Caco-2 (cell line): Measurements from ENCODE around the gene MCU. TPM values are rescaled to one million over a fixed set of nuclear protein-coding genes. Genes with fewer than 3 reads are reported as not detected.

Source experiments
- BruUV-seq: library from RNA; stranded (reverse); fragments of 400-500 nt; replicated peaks from 2 replicates; lab custom pipeline; 2021; lab: Mats Ljungman, UMichigan
- CTCF ChIA-PET: fragments of 300-600 bp; sonication (Branson Sonifier 250); formaldehyde crosslinking; loops from one replicate; lab custom pipeline; 2022; ENCODE audit warnings: antibody characterized with exemption; lab: Charles Lee
- POLR2A ChIA-PET: fragments of 300-600 bp; sonication (Branson Sonifier 250); formaldehyde crosslinking; loops from one replicate; lab custom pipeline; 2022; ENCODE audit warnings: antibody characterized with exemption; lab: Charles Lee
- DNase-seq, 2 experiments: peaks; one replicate each; pipeline versions ENCODE4 v3.0.0 to v3.0.0-alpha.2; 2020 to 2022
- H3K27me3 ChIP-seq: replicated peaks from 2 replicates; pipeline ENCODE4 v1.6.0; 2011; ENCODE audit warnings: low read length; ENCODE audit not compliant: control insufficient read depth, insufficient read depth
- H3K36me3 ChIP-seq: 2 replicates; pipeline ENCODE4 v1.5.1; 2011; ENCODE audit warnings: low read length; ENCODE audit not compliant: control insufficient read depth, insufficient read depth
- H3K4me1 ChIP-seq: fragments of 250-450 bp; sonication (Bioruptor Pico); 2 replicates; pipeline ENCODE4 v1.5.1; 2020; ENCODE audit warnings: mild to moderate bottlenecking
- H3K4me3 ChIP-seq: 2 replicates; pipeline ENCODE4 v1.5.1; 2011; ENCODE audit warnings: low read depth, mild to moderate bottlenecking, control low read depth, low read length
- H3K9me3 ChIP-seq: fragments of 250-450 bp; sonication (Bioruptor Pico); 2 replicates; pipeline ENCODE4 v1.5.1; 2020; ENCODE audit warnings: mild to moderate bottlenecking, moderate library complexity
- H3K27ac Mint-ChIP-seq: one replicate; pipeline ENCODE4 v1.8.0; 2022; ENCODE audit warnings: mixed read lengths; ENCODE audit not compliant: unreplicated experiment
- H3K27me3 Mint-ChIP-seq: one replicate; pipeline ENCODE4 v1.8.0; 2022; ENCODE audit warnings: mixed read lengths; ENCODE audit not compliant: insufficient read depth, unreplicated experiment
- H3K36me3 Mint-ChIP-seq: one replicate; pipeline ENCODE4 v1.8.0; 2022; ENCODE audit warnings: mild to moderate bottlenecking, mixed read lengths; ENCODE audit not compliant: insufficient read depth, unreplicated experiment
- H3K4me1 Mint-ChIP-seq: one replicate; pipeline ENCODE4 v1.8.0; 2022; ENCODE audit warnings: low read depth, mixed read lengths; ENCODE audit not compliant: unreplicated experiment
- H3K4me3 Mint-ChIP-seq: one replicate; pipeline ENCODE4 v1.8.0; 2022; ENCODE audit warnings: mild to moderate bottlenecking, moderate library complexity, mixed read lengths; ENCODE audit not compliant: unreplicated experiment
- H3K9me3 Mint-ChIP-seq: one replicate; pipeline ENCODE4 v1.8.0; 2022; ENCODE audit warnings: mixed read lengths; ENCODE audit not compliant: unreplicated experiment
- intact Hi-C: fragments of 100-400 bp; cut with micrococcal nuclease; formaldehyde crosslinking; loops from one replicate; pipeline ENCODE4 v1.10.0; 2022; ENCODE audit not compliant: unreplicated experiment
- total RNA-seq: library from RNA; stranded (reverse); gene quantifications from 2 replicates; pipeline ENCODE4 v1.2.3, GENCODE V29; 2022
- TF ChIP-seq, protein P1 (sequence below), 2 experiments: fragments of 200-600 bp in 1 of 2; IDR thresholded peaks; 1 replicate in 1 of 2; 2 replicates in 1 of 2; pipeline versions ENCODE4 v1.5.1 to v1.8.0; 2011 to 2022; ENCODE audit warnings: antibody characterized with exemption in 1 of 2, control low read depth in 1 of 2, inconsistent platforms in 1 of 2, low read depth in 1 of 2, low read length in 1 of 2, mild to moderate bottlenecking in 1 of 2, moderate library complexity in 1 of 2; ENCODE audit not compliant: insufficient read depth in 1 of 2, severe bottlenecking in 1 of 2, unreplicated experiment in 1 of 2

The MCU gene
- total RNA-seq, 1 experiment from 2014 or later: 62.5 TPM

GRCh38 chr10:72740528-72740927, 48.6 kb downstream of the MCU start:
- Mint-ChIP-seq H3K27ac (no peak overlapping the region), H3K9me3 (no peaks in the 10 kb centered on the region), H3K4me3 (no peak overlapping the region), H3K27me3 (no peaks in the 10 kb centered on the region), H3K4me1 (peaks cover 24% of the 10 kb centered on the region), H3K36me3 (no peaks in the 10 kb centered on the region)
- DNase-seq: peak; percentile 51 to 60
- no TSS peak for BruUV-seq
- intact Hi-C loops: no loop called here
- POLR2A ChIA-PET: interaction anchor here (0.5 kb wide), 1 partner anchor 335 kb away, joined by 3 read pairs; no protein-coding TSS in a partner anchor
- H3K4me1 ChIP-seq: peaks cover 30% of the 10 kb centered on the region
- H3K4me3 ChIP-seq: no peak overlapping the region
- TF ChIP-seq, protein P1, sequence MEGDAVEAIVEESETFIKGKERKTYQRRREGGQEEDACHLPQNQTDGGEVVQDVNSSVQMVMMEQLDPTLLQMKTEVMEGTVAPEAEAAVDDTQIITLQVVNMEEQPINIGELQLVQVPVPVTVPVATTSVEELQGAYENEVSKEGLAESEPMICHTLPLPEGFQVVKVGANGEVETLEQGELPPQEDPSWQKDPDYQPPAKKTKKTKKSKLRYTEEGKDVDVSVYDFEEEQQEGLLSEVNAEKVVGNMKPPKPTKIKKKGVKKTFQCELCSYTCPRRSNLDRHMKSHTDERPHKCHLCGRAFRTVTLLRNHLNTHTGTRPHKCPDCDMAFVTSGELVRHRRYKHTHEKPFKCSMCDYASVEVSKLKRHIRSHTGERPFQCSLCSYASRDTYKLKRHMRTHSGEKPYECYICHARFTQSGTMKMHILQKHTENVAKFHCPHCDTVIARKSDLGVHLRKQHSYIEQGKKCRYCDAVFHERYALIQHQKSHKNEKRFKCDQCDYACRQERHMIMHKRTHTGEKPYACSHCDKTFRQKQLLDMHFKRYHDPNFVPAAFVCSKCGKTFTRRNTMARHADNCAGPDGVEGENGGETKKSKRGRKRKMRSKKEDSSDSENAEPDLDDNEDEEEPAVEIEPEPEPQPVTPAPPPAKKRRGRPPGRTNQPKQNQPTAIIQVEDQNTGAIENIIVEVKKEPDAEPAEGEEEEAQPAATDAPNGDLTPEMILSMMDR (IDR thresholded peaks at IDR 0.05; ENCODE audit: insufficient read depth in 1 of 2, low read depth in 1 of 2, low read length in 1 of 2, severe bottlenecking in 1 of 2, unreplicated experiment in 1 of 2): no peak
- no peaks in the 10 kb centered on the region for H3K36me3 ChIP-seq
- no peaks in the 10 kb centered on the region for H3K27me3 ChIP-seq
- H3K9me3 ChIP-seq: no peaks in the 10 kb centered on the region
- CTCF ChIA-PET: interaction anchor here (0.9 to 1.0 kb wide), 2 partner anchors 46 to 94 kb away, joined by 3 to 5 read pairs; no protein-coding TSS in a partner anchor

DNA sequence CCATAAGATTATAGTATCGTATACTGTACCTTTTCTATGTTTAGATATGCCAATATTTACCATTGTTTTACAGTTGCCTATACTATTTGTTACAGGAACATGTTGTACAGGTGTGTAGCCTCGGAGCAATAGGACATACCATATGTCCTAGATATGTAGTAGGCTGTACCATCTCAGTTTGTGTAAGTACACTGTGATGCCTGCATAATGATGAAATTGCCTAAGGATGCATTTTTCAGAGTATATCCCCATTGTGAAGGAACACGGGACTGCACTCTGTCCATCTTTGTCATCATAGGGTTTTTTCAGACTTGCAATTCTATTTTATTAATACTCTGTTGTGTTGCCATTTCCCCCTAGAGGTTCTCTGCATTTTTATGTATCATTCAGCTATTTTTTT, 50.1 kb downstream of the MCU start:
- Mint-ChIP-seq H3K9me3 (no peaks in the 10 kb centered on the region), H3K4me1 (peaks cover 12% of the 10 kb centered on the region), H3K36me3 (no peaks in the 10 kb centered on the region), H3K4me3 (no peak overlapping the region), H3K27me3 (no peaks in the 10 kb centered on the region), H3K27ac (no peak overlapping the region)
- no peaks in the 10 kb centered on the region for H3K36me3 ChIP-seq
- intact Hi-C loops: no loop called here
- no peak for DNase-seq
- H3K4me1 ChIP-seq: peaks cover 15% of the 10 kb centered on the region
- no peak overlapping the region for H3K4me3 ChIP-seq
- no peaks in the 10 kb centered on the region for H3K27me3 ChIP-seq
- ChIA-PET CTCF (no interaction called here), POLR2A (no interaction called here)
- no peaks in the 10 kb centered on the region for H3K9me3 ChIP-seq
- TF ChIP-seq, protein P1 (IDR thresholded peaks at IDR 0.05; ENCODE audit: insufficient read depth in 1 of 2, low read depth in 1 of 2, low read length in 1 of 2, severe bottlenecking in 1 of 2, unreplicated experiment in 1 of 2): no peak
- no TSS peak for BruUV-seq

GRCh38 chr10:72742797-72743196, 50.9 kb downstream of the MCU start:
- POLR2A ChIA-PET: no interaction called here

More at GRCh38 chr10:72742797-72743196, 50.9 kb downstream of the MCU start:
- no peak for DNase-seq
- Histone ChIP-seq H3K36me3 (no peaks in the 10 kb centered on the region), H3K4me3 (no peak overlapping the region), H3K9me3 (no peaks in the 10 kb centered on the region), H3K4me1 (peaks cover 14% of the 10 kb centered on the region; the same call in 1 of the 2 replicates), H3K27me3 (no peaks in the 10 kb centered on the region)
- Mint-ChIP-seq H3K9me3 (no peaks in the 10 kb centered on the region), H3K4me3 (no peak overlapping the region), H3K27me3 (no peaks in the 10 kb centered on the region), H3K4me1 (peaks cover 8% of the 10 kb centered on the region), H3K36me3 (peaks cover 5% of the 10 kb centered on the region), H3K27ac (no peak overlapping the region)
- TF ChIP-seq, protein P1 (IDR thresholded peaks at IDR 0.05; ENCODE audit: insufficient read depth in 1 of 2, low read depth in 1 of 2, low read length in 1 of 2, severe bottlenecking in 1 of 2, unreplicated experiment in 1 of 2): no peak
- intact Hi-C loops: no loop called here
- CTCF ChIA-PET: interaction anchor here (0.7 kb wide), 1 partner anchor 125 kb away, joined by 3 read pairs; no protein-coding TSS in a partner anchor
- no TSS peak for BruUV-seq
